Measurements from ENCODE around the gene MXRA8.

Gene MXRA8

GRCh38 chr1:1352786-1353388, 5.5 kb downstream of the MXRA8 start:
- no peak for DNase-seq (ENCODE audit: low read depth)
- no peak overlapping the region for H3K4me3 ChIP-seq (ENCODE audit: low read depth, low read length)
- no peak for TF ChIP-seq CTCF (IDR thresholded peaks at IDR 0.05; ENCODE audit: low read depth, low read length, missing control alignments)

GRCh38 chr1:1351511-1352427, 6.6 kb downstream of the MXRA8 start:
- no peak for TF ChIP-seq CTCF (IDR thresholded peaks at IDR 0.05; ENCODE audit: low read depth, low read length, missing control alignments)
- H3K4me3 ChIP-seq (ENCODE audit: low read depth, low read length), result no peak overlapping the region
- DNase-seq (ENCODE audit: low read depth), result no peak

- peak within 1 kb of the TSS; percentile 82 for H3K4me3 ChIP-seq (ENCODE audit: low read depth, low read length)
- DNase-seq (ENCODE audit: low read depth), result no peak
These were observed 8.9 kb downstream of the MXRA8 start, which contains the start of gene DVL1 for GRCh38 chr1:1349256-1350012. Gene DVL1, minus strand, starts transcription at chr1:1349418. Its CDS starts 353 bp downstream, at chr1:1349065.

GRCh38 chr1:1348420-1349255, 9.7 kb downstream of the MXRA8 start:
- no peak for DNase-seq (ENCODE audit: low read depth)
- TF ChIP-seq CTCF (IDR thresholded peaks at IDR 0.05; ENCODE audit: low read depth, low read length, missing control alignments), result no peak
- peak overlapping the region; percentile 82 for H3K4me3 ChIP-seq (ENCODE audit: low read depth, low read length)

More at GRCh38 chr1:1349256-1350012, 8.9 kb downstream of the MXRA8 start, which contains the start of gene DVL1:
- peak; percentile 48 for TF ChIP-seq CTCF (IDR thresholded peaks at IDR 0.05; ENCODE audit: low read depth, low read length, missing control alignments)

GRCh38 chr1:1347663-1348419, 10.5 kb downstream of the MXRA8 start:
- no peak for DNase-seq (ENCODE audit: low read depth)
- no peak for TF ChIP-seq CTCF (IDR thresholded peaks at IDR 0.05; ENCODE audit: low read depth, low read length, missing control alignments)
- peak overlapping the region; percentile 82 for H3K4me3 ChIP-seq (ENCODE audit: low read depth, low read length)
